Tongue (tissue), 2 donors: ENCODE data around the gene CIITA. TPM values are rescaled to one million over a fixed set of nuclear protein-coding genes. Genes with fewer than 3 reads are reported as not detected.
"Not testable (repeated sequence)": the region's sequence is repeated elsewhere in the genome, so short reads cannot be mapped to it uniquely, and the experiment has no call there.

ENCODE experiments used
- DNase-seq: peaks from one replicate; pipeline ENCODE4 v3.0.0-alpha.2; 2015
- total RNA-seq: library from RNA; depleted of rRNA; stranded (reverse); fragments of >200 nt; gene quantifications from one replicate; pipeline ENCODE4 v1.2.3, GENCODE V29; 2014

Gene CIITA
- total RNA-seq, 1 donor from 2014 or later, result 7.2 TPM

GRCh38 chr16:10957771-10958482 lies 80.9 kb downstream of the CIITA start:
- no peak for DNase-seq

GRCh38 chr16:10959161-10959560 lies 82.2 kb downstream of the CIITA start:
- DNase-seq, result no peak

GRCh38 chr16:10961231-10961630 lies 84.2 kb downstream of the CIITA start:
- no peak for DNase-seq

- DNase-seq, result peak; percentile 93
These were observed 87.3 kb downstream of the CIITA start for GRCh38 chr16:10964039-10964890.

GRCh38 chr16:10964891-10965326 lies 87.9 kb downstream of the CIITA start:
- DNase-seq, result no peak

GRCh38 chr16:10965440-10966061 lies 88.5 kb downstream of the CIITA start:
- no peak for DNase-seq

GRCh38 chr16:10966129-10966528 lies 89.1 kb downstream of the CIITA start:
- no peak for DNase-seq

GRCh38 chr16:10966559-10966958 lies 89.6 kb downstream of the CIITA start:
- DNase-seq, result not testable (repeated sequence)

GRCh38 chr16:10967986-10968385 lies 91.0 kb downstream of the CIITA start:
- no peak for DNase-seq

- no peak for DNase-seq
These were observed 91.5 kb downstream of the CIITA start for GRCh38 chr16:10968498-10968897.

GRCh38 chr16:10969615-10970014 lies 92.6 kb downstream of the CIITA start:
- DNase-seq, result no peak

- no peak for DNase-seq
These were observed 93.1 kb downstream of the CIITA start for GRCh38 chr16:10970065-10970464.

GRCh38 chr16:10971560-10971961 lies 94.6 kb downstream of the CIITA start:
- DNase-seq, result peak; percentile 92

GRCh38 chr16:10972108-10972818 lies 95.3 kb downstream of the CIITA start:
- no peak for DNase-seq

GRCh38 chr16:10972819-10973464 lies 95.9 kb downstream of the CIITA start:
- no peak for DNase-seq

GRCh38 chr16:10976634-10977033 lies 99.6 kb downstream of the CIITA start:
- DNase-seq, result no peak

- no peak for DNase-seq
These were observed 101.1 kb downstream of the CIITA start for GRCh38 chr16:10978124-10978523.

- no peak for DNase-seq
These were observed 102.0 kb downstream of the CIITA start for GRCh38 chr16:10978871-10979446.

- peak; percentile 81 for DNase-seq
These were observed 103.0 kb downstream of the CIITA start for GRCh38 chr16:10979717-10980601.

- peak; percentile 81 for DNase-seq
These were observed 103.8 kb downstream of the CIITA start for GRCh38 chr16:10980813-10981212.
